Liver (tissue), 3 donors: Measurements from ENCODE around the gene SUGCT.

Source experiments
- FOXA1 ChIP-seq: IDR thresholded peaks from 2 replicates; pipeline ENCODE4 v1.6.1; 2016; ENCODE audit warnings: antibody characterized with exemption
- GABPA ChIP-seq, 2 donors: IDR thresholded peaks in 1 of 2; conservative IDR thresholded peaks in 1 of 2; 2 replicates each; pipeline ENCODE4 v1.6.1; 2016; ENCODE audit warnings: antibody characterized with exemption in 2 of 2, mild to moderate bottlenecking in 1 of 2, moderate library complexity in 1 of 2
- JUND ChIP-seq, 2 donors: IDR thresholded peaks; 2 replicates each; pipeline ENCODE4 v1.6.1; 2016; ENCODE audit warnings: antibody characterized with exemption in 2 of 2
- RAD21 ChIP-seq, 2 donors: IDR thresholded peaks; 2 replicates each; pipeline ENCODE4 v1.6.1; 2016; ENCODE audit warnings: antibody characterized with exemption in 2 of 2, mild to moderate bottlenecking in 2 of 2
- SP1 ChIP-seq: IDR thresholded peaks from 2 replicates; pipeline ENCODE4 v1.6.1; 2018; ENCODE audit warnings: antibody characterized with exemption, mild to moderate bottlenecking
- TAF1 ChIP-seq: conservative IDR thresholded peaks from 2 replicates; pipeline ENCODE4 v1.6.1; 2016; ENCODE audit warnings: antibody characterized with exemption, mild to moderate bottlenecking
- YY1 ChIP-seq: IDR thresholded peaks from 2 replicates; pipeline ENCODE4 v1.6.1; 2016; ENCODE audit warnings: antibody characterized with exemption, mild to moderate bottlenecking
- TF ChIP-seq, protein P1 (sequence below): IDR thresholded peaks from 2 replicates; pipeline ENCODE4 v1.6.1; 2016; ENCODE audit warnings: antibody characterized with exemption
- TF ChIP-seq, protein P2 (sequence below): fragments of 150-350 bp; IDR thresholded peaks from 2 replicates; pipeline ENCODE4 v1.5.1; 2017; ENCODE audit warnings: improper control_type of control experiment, low read depth, low read length; ENCODE audit not compliant: missing input control
- TF ChIP-seq, protein P3 (sequence below): IDR thresholded peaks from 2 replicates; pipeline ENCODE4 v1.6.1; 2016; ENCODE audit warnings: antibody characterized with exemption, mild to moderate bottlenecking
- TF ChIP-seq, protein P4 (sequence below): IDR thresholded peaks from 2 replicates; pipeline ENCODE4 v1.6.1; 2016; ENCODE audit warnings: antibody characterized with exemption
- TF ChIP-seq, protein P5 (sequence below): IDR thresholded peaks from 2 replicates; pipeline ENCODE4 v1.6.1; 2016; ENCODE audit warnings: antibody characterized with exemption
- donor health status: healthy.
- donor health status: healthy.

DNA sequence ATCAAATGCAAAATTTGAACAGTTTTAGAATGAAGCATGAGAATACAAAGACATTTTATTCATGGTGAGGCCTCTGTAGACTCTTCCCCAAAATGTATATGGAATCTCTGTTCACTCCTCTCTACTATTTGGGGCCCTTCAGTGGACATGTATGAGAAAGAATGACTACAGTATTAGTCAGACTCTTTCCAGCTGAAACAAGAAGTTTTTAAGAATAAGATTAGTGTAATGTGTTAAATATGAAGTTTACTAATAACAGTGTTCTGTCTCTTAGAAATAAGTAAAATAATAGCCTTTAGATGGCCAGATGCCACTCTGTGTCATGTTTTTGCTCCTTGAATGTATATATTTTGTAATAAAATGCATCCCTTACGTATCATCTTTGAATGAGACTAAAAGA lies 585.6 kb downstream of the SUGCT start:
- TF ChIP-seq, protein P1, sequence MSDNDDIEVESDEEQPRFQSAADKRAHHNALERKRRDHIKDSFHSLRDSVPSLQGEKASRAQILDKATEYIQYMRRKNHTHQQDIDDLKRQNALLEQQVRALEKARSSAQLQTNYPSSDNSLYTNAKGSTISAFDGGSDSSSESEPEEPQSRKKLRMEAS = no peak
- TF ChIP-seq, protein P2, sequence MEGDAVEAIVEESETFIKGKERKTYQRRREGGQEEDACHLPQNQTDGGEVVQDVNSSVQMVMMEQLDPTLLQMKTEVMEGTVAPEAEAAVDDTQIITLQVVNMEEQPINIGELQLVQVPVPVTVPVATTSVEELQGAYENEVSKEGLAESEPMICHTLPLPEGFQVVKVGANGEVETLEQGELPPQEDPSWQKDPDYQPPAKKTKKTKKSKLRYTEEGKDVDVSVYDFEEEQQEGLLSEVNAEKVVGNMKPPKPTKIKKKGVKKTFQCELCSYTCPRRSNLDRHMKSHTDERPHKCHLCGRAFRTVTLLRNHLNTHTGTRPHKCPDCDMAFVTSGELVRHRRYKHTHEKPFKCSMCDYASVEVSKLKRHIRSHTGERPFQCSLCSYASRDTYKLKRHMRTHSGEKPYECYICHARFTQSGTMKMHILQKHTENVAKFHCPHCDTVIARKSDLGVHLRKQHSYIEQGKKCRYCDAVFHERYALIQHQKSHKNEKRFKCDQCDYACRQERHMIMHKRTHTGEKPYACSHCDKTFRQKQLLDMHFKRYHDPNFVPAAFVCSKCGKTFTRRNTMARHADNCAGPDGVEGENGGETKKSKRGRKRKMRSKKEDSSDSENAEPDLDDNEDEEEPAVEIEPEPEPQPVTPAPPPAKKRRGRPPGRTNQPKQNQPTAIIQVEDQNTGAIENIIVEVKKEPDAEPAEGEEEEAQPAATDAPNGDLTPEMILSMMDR = no peak
- TF ChIP-seq, protein P3, sequence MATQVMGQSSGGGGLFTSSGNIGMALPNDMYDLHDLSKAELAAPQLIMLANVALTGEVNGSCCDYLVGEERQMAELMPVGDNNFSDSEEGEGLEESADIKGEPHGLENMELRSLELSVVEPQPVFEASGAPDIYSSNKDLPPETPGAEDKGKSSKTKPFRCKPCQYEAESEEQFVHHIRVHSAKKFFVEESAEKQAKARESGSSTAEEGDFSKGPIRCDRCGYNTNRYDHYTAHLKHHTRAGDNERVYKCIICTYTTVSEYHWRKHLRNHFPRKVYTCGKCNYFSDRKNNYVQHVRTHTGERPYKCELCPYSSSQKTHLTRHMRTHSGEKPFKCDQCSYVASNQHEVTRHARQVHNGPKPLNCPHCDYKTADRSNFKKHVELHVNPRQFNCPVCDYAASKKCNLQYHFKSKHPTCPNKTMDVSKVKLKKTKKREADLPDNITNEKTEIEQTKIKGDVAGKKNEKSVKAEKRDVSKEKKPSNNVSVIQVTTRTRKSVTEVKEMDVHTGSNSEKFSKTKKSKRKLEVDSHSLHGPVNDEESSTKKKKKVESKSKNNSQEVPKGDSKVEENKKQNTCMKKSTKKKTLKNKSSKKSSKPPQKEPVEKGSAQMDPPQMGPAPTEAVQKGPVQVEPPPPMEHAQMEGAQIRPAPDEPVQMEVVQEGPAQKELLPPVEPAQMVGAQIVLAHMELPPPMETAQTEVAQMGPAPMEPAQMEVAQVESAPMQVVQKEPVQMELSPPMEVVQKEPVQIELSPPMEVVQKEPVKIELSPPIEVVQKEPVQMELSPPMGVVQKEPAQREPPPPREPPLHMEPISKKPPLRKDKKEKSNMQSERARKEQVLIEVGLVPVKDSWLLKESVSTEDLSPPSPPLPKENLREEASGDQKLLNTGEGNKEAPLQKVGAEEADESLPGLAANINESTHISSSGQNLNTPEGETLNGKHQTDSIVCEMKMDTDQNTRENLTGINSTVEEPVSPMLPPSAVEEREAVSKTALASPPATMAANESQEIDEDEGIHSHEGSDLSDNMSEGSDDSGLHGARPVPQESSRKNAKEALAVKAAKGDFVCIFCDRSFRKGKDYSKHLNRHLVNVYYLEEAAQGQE = no peak
- TF ChIP-seq RAD21 (IDR thresholded peaks at IDR 0.05) (no peak), SP1 (no peak), GABPA (IDR thresholded peaks at IDR 0.05 in 1 of 2, conservative IDR thresholded peaks at IDR 0.05 in 1 of 2) (no peak), JUND (IDR thresholded peaks at IDR 0.05) (no peak), TAF1 (no peak), YY1 (no peak), FOXA1 (no peak)
- TF ChIP-seq, protein P4, sequence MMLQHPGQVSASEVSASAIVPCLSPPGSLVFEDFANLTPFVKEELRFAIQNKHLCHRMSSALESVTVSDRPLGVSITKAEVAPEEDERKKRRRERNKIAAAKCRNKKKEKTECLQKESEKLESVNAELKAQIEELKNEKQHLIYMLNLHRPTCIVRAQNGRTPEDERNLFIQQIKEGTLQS = no peak
- TF ChIP-seq, protein P5, sequence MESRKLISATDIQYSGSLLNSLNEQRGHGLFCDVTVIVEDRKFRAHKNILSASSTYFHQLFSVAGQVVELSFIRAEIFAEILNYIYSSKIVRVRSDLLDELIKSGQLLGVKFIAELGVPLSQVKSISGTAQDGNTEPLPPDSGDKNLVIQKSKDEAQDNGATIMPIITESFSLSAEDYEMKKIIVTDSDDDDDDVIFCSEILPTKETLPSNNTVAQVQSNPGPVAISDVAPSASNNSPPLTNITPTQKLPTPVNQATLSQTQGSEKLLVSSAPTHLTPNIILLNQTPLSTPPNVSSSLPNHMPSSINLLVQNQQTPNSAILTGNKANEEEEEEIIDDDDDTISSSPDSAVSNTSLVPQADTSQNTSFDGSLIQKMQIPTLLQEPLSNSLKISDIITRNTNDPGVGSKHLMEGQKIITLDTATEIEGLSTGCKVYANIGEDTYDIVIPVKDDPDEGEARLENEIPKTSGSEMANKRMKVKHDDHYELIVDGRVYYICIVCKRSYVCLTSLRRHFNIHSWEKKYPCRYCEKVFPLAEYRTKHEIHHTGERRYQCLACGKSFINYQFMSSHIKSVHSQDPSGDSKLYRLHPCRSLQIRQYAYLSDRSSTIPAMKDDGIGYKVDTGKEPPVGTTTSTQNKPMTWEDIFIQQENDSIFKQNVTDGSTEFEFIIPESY = no peak
